DND-41 (cell line): ENCODE data around the gene RGMA.

Experiments
- ATAC-seq: fragments of 200-7000 bp; cut with Tn5 transposase; 3 replicates; pipeline ENCODE4 v1.9.1; 2021; ENCODE audit warnings: low read depth; ENCODE audit not compliant: insufficient read depth
- DNase-seq: peaks from one replicate; pipeline ENCODE4 v3.0.0-alpha.2; 2020
- H2AFZ ChIP-seq: 2 replicates; pipeline ENCODE4 v1.6.0; 2012; ENCODE audit warnings: low read depth, low read length
- H3K27ac ChIP-seq: 2 replicates; pipeline ENCODE4 v1.5.1; 2012; ENCODE audit warnings: low read length, inconsistent platforms
- H3K27me3 ChIP-seq: fragments of 200-600 bp; sonication (generic); 2 replicates; pipeline ENCODE4 v1.6.0; 2012; ENCODE audit warnings: low read length, mild to moderate bottlenecking, inconsistent platforms; ENCODE audit not compliant: insufficient read depth, poor library complexity
- H3K36me3 ChIP-seq: 2 replicates; pipeline ENCODE4 v1.5.1; 2012; ENCODE audit warnings: low read length, inconsistent platforms; ENCODE audit not compliant: insufficient read depth
- H3K4me1 ChIP-seq: 2 replicates; pipeline ENCODE4 v1.5.1; 2012; ENCODE audit warnings: mild to moderate bottlenecking, low read length; ENCODE audit not compliant: insufficient read depth
- H3K4me2 ChIP-seq: 2 replicates; pipeline ENCODE4 v1.6.0; 2012; ENCODE audit warnings: mild to moderate bottlenecking, moderate library complexity, low read length, inconsistent platforms; ENCODE audit not compliant: insufficient read depth
- H3K4me3 ChIP-seq, 2 experiments: fragments of 200-600 bp in 1 of 2; shearing (Covaris generic) in 1 of 2; 2 replicates each; pipeline ENCODE4 v1.5.1; 2012 to 2016; ENCODE audit warnings: inconsistent platforms in 2 of 2, low read length in 2 of 2, mild to moderate bottlenecking in 2 of 2, low read depth in 1 of 2, moderate library complexity in 1 of 2
- H3K79me2 ChIP-seq: 2 replicates; pipeline ENCODE4 v1.6.0; 2012; ENCODE audit warnings: low read length, inconsistent platforms; ENCODE audit not compliant: insufficient read depth
- H3K9ac ChIP-seq: 2 replicates; pipeline ENCODE4 v1.6.0; 2012; ENCODE audit warnings: low read depth, mild to moderate bottlenecking, inconsistent platforms, low read length, moderate library complexity
- H3K9me3 ChIP-seq: 2 replicates; pipeline ENCODE4 v1.5.1; 2012; ENCODE audit warnings: low read length, moderate library complexity, mild to moderate bottlenecking, inconsistent platforms; ENCODE audit not compliant: insufficient read depth, severe bottlenecking
- H4K20me1 ChIP-seq: 2 replicates; pipeline ENCODE4 v1.6.0; 2012; ENCODE audit warnings: low read length; ENCODE audit not compliant: insufficient read depth
- CTCF ChIP-seq: IDR thresholded peaks from 2 replicates; pipeline ENCODE4 v1.5.1; 2012; ENCODE audit warnings: borderline replicate concordance, low read length, moderate library complexity, mild to moderate bottlenecking; ENCODE audit not compliant: poor library complexity, severe bottlenecking; ENCODE audit errors: extremely low read depth
- EZH2 ChIP-seq: IDR thresholded peaks from 3 replicates; pipeline ENCODE4 v1.6.1; 2012; ENCODE audit warnings: borderline replicate concordance, low read depth, mild to moderate bottlenecking, moderate library complexity, low read length, inconsistent platforms; ENCODE audit not compliant: severe bottlenecking

Gene RGMA

GRCh38 chr15:93058128-93058527, 30.9 kb downstream of the RGMA start:
- Histone ChIP-seq H3K4me2 (no peak overlapping the region), H2AFZ (no peak overlapping the region), H3K36me3 (peaks cover 22% of the 10 kb centered on the region), H3K27me3 (no peaks in the 10 kb centered on the region), H3K79me2 (peaks cover 23% of the 10 kb centered on the region; the same call in 1 of the 2 replicates), H4K20me1 (no peaks in the 10 kb centered on the region), H3K27ac (no peak overlapping the region), H3K9ac (no peak overlapping the region), H3K9me3 (no peaks in the 10 kb centered on the region), H3K4me3 (no peak overlapping the region), H3K4me1 (peaks cover 13% of the 10 kb centered on the region)
- no peak for TF ChIP-seq CTCF
- no peak for TF ChIP-seq EZH2
- DNase-seq (no peak), ATAC-seq (no peak)

GRCh38 chr15:93057618-93058017, 31.4 kb downstream of the RGMA start:
- no peaks in the 10 kb centered on the region for H4K20me1 ChIP-seq
- TF ChIP-seq EZH2: no peak
- no peak for TF ChIP-seq CTCF
- no peaks in the 10 kb centered on the region for H3K9me3 ChIP-seq
- H3K9ac ChIP-seq: no peak overlapping the region
- H3K27me3 ChIP-seq: no peaks in the 10 kb centered on the region
- no peak for DNase-seq
- H2AFZ ChIP-seq: no peak overlapping the region
- no peak overlapping the region for H3K4me3 ChIP-seq
- H3K4me1 ChIP-seq: peaks cover 13% of the 10 kb centered on the region
- peaks cover 25% of the 10 kb centered on the region for H3K36me3 ChIP-seq
- no peak for ATAC-seq
- no peak overlapping the region for H3K27ac ChIP-seq
- no peak overlapping the region for H3K4me2 ChIP-seq
- H3K79me2 ChIP-seq: peaks cover 25% of the 10 kb centered on the region; the same call in 1 of the 2 replicates

- no peaks in the 10 kb centered on the region for H3K9me3 ChIP-seq
- DNase-seq: no peak
- no peak for TF ChIP-seq EZH2
- TF ChIP-seq CTCF: no peak
- no peak overlapping the region for H2AFZ ChIP-seq
- H3K36me3 ChIP-seq: peaks cover 33% of the 10 kb centered on the region
- H4K20me1 ChIP-seq: no peaks in the 10 kb centered on the region
- H3K4me1 ChIP-seq: peaks cover 13% of the 10 kb centered on the region
- ATAC-seq: no peak
- H3K9ac ChIP-seq: no peak overlapping the region
- peaks cover 25% of the 10 kb centered on the region; the same call in 1 of the 2 replicates for H3K79me2 ChIP-seq
- no peak overlapping the region for H3K27ac ChIP-seq
- no peaks in the 10 kb centered on the region for H3K27me3 ChIP-seq
- H3K4me3 ChIP-seq: no peak overlapping the region
- H3K4me2 ChIP-seq: no peak overlapping the region
Observed at GRCh38 chr15:93056836-93057235, 32.2 kb downstream of the RGMA start.

GRCh38 chr15:93055211-93055610, 33.8 kb downstream of the RGMA start:
- Histone ChIP-seq H3K4me1 (0 out of 2 replicates have a peak, but pooled peaks cover under 1% of the 10 kb centered on the region), H3K36me3 (peaks cover 39% of the 10 kb centered on the region)

More at GRCh38 chr15:93055211-93055610, 33.8 kb downstream of the RGMA start:
- H3K9ac ChIP-seq: no peak overlapping the region
- no peaks in the 10 kb centered on the region for H4K20me1 ChIP-seq
- H3K79me2 ChIP-seq: peaks cover 19% of the 10 kb centered on the region; the same call in 1 of the 2 replicates
- no peak overlapping the region for H3K4me3 ChIP-seq
- DNase-seq: no peak
- no peak overlapping the region for H3K27ac ChIP-seq
- no peak for ATAC-seq
- no peak overlapping the region for H2AFZ ChIP-seq
- H3K4me2 ChIP-seq: no peak overlapping the region
- TF ChIP-seq EZH2 (no peak), CTCF (no peak)
- no peaks in the 10 kb centered on the region for H3K27me3 ChIP-seq
- no peaks in the 10 kb centered on the region for H3K9me3 ChIP-seq
